IMR-90 (cell line): ENCODE data around the gene TEX2. TPM values are rescaled to one million over a fixed set of nuclear protein-coding genes. Genes with fewer than 3 reads are reported as not detected.

Experiments used
- ATAC-seq: fragments of 200-7000 bp; cut with Tn5 transposase; 2 replicates; pipeline ENCODE4 v1.9.1; 2020; ENCODE audit warnings: low read depth, mild to moderate bottlenecking, moderate library complexity
- BruUV-seq: library from RNA; stranded (reverse); fragments of 400-500 nt; replicated peaks from 2 replicates; lab custom pipeline; 2021; lab: Mats Ljungman, UMichigan
- CTCF ChIA-PET: fragments of 300-600 bp; formaldehyde crosslinking; extraction: SDS; loops from one replicate; lab custom pipeline; 2021; ENCODE audit warnings: antibody characterized with exemption; lab: Yijun Ruan, JAX
- POLR2A ChIA-PET: fragments of 300-600 bp; sonication (Branson Sonifier 250); formaldehyde crosslinking; loops from one replicate; lab custom pipeline; 2022; ENCODE audit warnings: antibody characterized with exemption; ENCODE audit not compliant: unreplicated experiment; lab: Charles Lee
- DNase-seq: peaks from one replicate; pipeline ENCODE4 v3.0.0; 2013
- H2AFZ ChIP-seq: replicated peaks from 2 replicates; pipeline ENCODE3; 2013; ENCODE audit warnings: low read length, mild to moderate bottlenecking; ENCODE audit not compliant: poor library complexity
- H2AK5ac ChIP-seq: 2 replicates; pipeline ENCODE4 v1.6.1; 2013; ENCODE audit warnings: low read depth, low read length, inconsistent platforms
- H2AK9ac ChIP-seq: replicated peaks from 2 replicates; pipeline ENCODE3; 2013; ENCODE audit warnings: mild to moderate bottlenecking, low read depth, low read length, moderate library complexity; ENCODE audit not compliant: poor library complexity
- H2BK120ac ChIP-seq: 2 replicates; pipeline ENCODE4 v1.6.1; 2013; ENCODE audit warnings: low read depth, low read length, inconsistent platforms
- H2BK15ac ChIP-seq: 3 replicates; pipeline ENCODE4 v1.6.1; 2013; ENCODE audit warnings: low read depth, low read length, inconsistent platforms
- H2BK20ac ChIP-seq: 2 replicates; pipeline ENCODE4 v1.6.1; 2013; ENCODE audit warnings: low read depth, mild to moderate bottlenecking, inconsistent platforms, low read length, moderate library complexity
- H2BK5ac ChIP-seq: 2 replicates; pipeline ENCODE4 v1.6.1; 2013; ENCODE audit warnings: mild to moderate bottlenecking, low read depth, low read length, inconsistent platforms; ENCODE audit not compliant: poor library complexity, severe bottlenecking
- H3K14ac ChIP-seq: replicated peaks from 2 replicates; pipeline ENCODE4 v1.6.1; 2013; ENCODE audit warnings: low read depth, low read length, inconsistent platforms
- H3K18ac ChIP-seq: 2 replicates; pipeline ENCODE4 v1.6.1; 2013; ENCODE audit warnings: low read depth, low read length, control low read depth
- H3K23ac ChIP-seq: 2 replicates; pipeline ENCODE4 v1.6.1; 2013; ENCODE audit warnings: low read depth, low read length, inconsistent platforms
- H3K27ac ChIP-seq: 2 replicates; pipeline ENCODE4 v1.5.1; 2013; ENCODE audit warnings: mild to moderate bottlenecking, control low read depth, low read length; ENCODE audit not compliant: insufficient read depth
- H3K27me3 ChIP-seq: 2 replicates; pipeline ENCODE4 v1.6.1; 2013; ENCODE audit warnings: low read length; ENCODE audit not compliant: control insufficient read depth, insufficient read depth
- H3K36me3 ChIP-seq: 2 replicates; pipeline ENCODE4 v1.6.1; 2013; ENCODE audit warnings: low read length, mixed read lengths; ENCODE audit not compliant: control insufficient read depth, insufficient read depth
- H3K4ac ChIP-seq: 2 replicates; pipeline ENCODE4 v1.6.1; 2013; ENCODE audit warnings: low read depth, low read length, inconsistent platforms
- H3K4me1 ChIP-seq: 2 replicates; pipeline ENCODE4 v1.6.1; 2013; ENCODE audit warnings: low read length, mixed read lengths; ENCODE audit not compliant: control insufficient read depth, insufficient read depth
- H3K4me2 ChIP-seq: 2 replicates; pipeline ENCODE4 v1.6.1; 2013; ENCODE audit warnings: low read depth, mild to moderate bottlenecking, control low read depth, low read length, moderate library complexity
- H3K4me3 ChIP-seq: 2 replicates; pipeline ENCODE4 v1.5.1; 2013; ENCODE audit warnings: low read depth, mild to moderate bottlenecking, control low read depth, low read length, moderate library complexity; ENCODE audit not compliant: insufficient read depth
- H3K56ac ChIP-seq: 2 replicates; pipeline ENCODE4 v1.6.1; 2013; ENCODE audit warnings: low read length, inconsistent platforms; ENCODE audit not compliant: insufficient read depth; ENCODE audit errors: extremely low read depth
- H3K79me1 ChIP-seq, 2 experiments: 2 replicates each; pipeline ENCODE4 v1.6.1; 2013; ENCODE audit warnings: low read length in 2 of 2, inconsistent platforms in 1 of 2, low read depth in 1 of 2
- H3K9ac ChIP-seq: 2 replicates; pipeline ENCODE4 v1.6.1; 2013; ENCODE audit warnings: low read depth, low read length, control low read depth
- H3K9me1 ChIP-seq: 2 replicates; pipeline ENCODE4 v1.6.1; 2013; ENCODE audit warnings: low read length, inconsistent platforms; ENCODE audit not compliant: insufficient read depth
- H3K9me3 ChIP-seq: 2 replicates; pipeline ENCODE4 v1.6.1; 2013; ENCODE audit warnings: low read length; ENCODE audit not compliant: control insufficient read depth, insufficient read depth
- H4K20me1 ChIP-seq: 2 replicates; pipeline ENCODE4 v1.6.1; 2013; ENCODE audit warnings: low read length, inconsistent platforms; ENCODE audit not compliant: insufficient read depth
- H4K5ac ChIP-seq: 2 replicates; pipeline ENCODE4 v1.6.1; 2013; ENCODE audit warnings: mild to moderate bottlenecking, low read depth, low read length, control low read depth
- H4K8ac ChIP-seq, 2 experiments: 2 replicates each; pipeline ENCODE4 v1.6.1; 2013; ENCODE audit warnings: low read depth in 2 of 2, low read length in 2 of 2, control low read depth in 1 of 2, inconsistent platforms in 1 of 2
- H4K91ac ChIP-seq: 2 replicates; pipeline ENCODE4 v1.6.1; 2013; ENCODE audit warnings: low read depth, low read length, inconsistent platforms; ENCODE audit not compliant: insufficient read depth
- BHLHE40 ChIP-seq: fragments of 150-350 bp; IDR thresholded peaks from 2 replicates; pipeline ENCODE4 v1.6.1; 2016; ENCODE audit warnings: mild to moderate bottlenecking, low read depth, low read length
- CEBPB ChIP-seq: IDR thresholded peaks from 2 replicates; pipeline ENCODE4 v1.6.1; 2012; ENCODE audit warnings: low read depth, low read length, improper control_type of control experiment
- CHD1 ChIP-seq: IDR thresholded peaks from 2 replicates; pipeline ENCODE4 v1.6.1; 2012; ENCODE audit warnings: low read depth, low read length, improper control_type of control experiment
- CTCF ChIP-seq: conservative IDR thresholded peaks from 2 replicates; pipeline ENCODE4 v1.5.1; 2012; ENCODE audit warnings: mild to moderate bottlenecking, low read depth, low read length, improper control_type of control experiment
- FOS ChIP-seq: fragments of 150-350 bp; IDR thresholded peaks from 2 replicates; pipeline ENCODE4 v1.6.1; 2016; ENCODE audit warnings: low read depth, low read length
- MAFK ChIP-seq: IDR thresholded peaks from 2 replicates; pipeline ENCODE4 v1.6.1; 2012; ENCODE audit warnings: low read depth, low read length, improper control_type of control experiment
- MAZ ChIP-seq: IDR thresholded peaks from 2 replicates; pipeline ENCODE4 v1.6.1; 2012; ENCODE audit warnings: low read depth, mild to moderate bottlenecking, low read length, improper control_type of control experiment, moderate library complexity, borderline replicate concordance
- POLR2A ChIP-seq: IDR thresholded peaks from 2 replicates; pipeline ENCODE4 v1.6.1; 2012; ENCODE audit warnings: mild to moderate bottlenecking, low read depth, low read length
- RAD21 ChIP-seq: IDR thresholded peaks from 2 replicates; pipeline ENCODE4 v1.6.1; 2012; ENCODE audit warnings: low read length, improper control_type of control experiment
- RCOR1 ChIP-seq: IDR thresholded peaks from 2 replicates; pipeline ENCODE4 v1.6.1; 2012; ENCODE audit warnings: mild to moderate bottlenecking, low read length, improper control_type of control experiment; ENCODE audit not compliant: insufficient replicate concordance
- RFX5 ChIP-seq: IDR thresholded peaks from 2 replicates; pipeline ENCODE4 v1.8.0; 2012; ENCODE audit warnings: low read depth, mild to moderate bottlenecking, low read length, moderate library complexity
- SMC3 ChIP-seq: fragments of 150-350 bp; IDR thresholded peaks from 2 replicates; pipeline ENCODE4 v1.6.1; 2016; ENCODE audit warnings: low read depth, mild to moderate bottlenecking, antibody characterized with exemption, low read length, moderate library complexity
- USF2 ChIP-seq: fragments of 150-350 bp; IDR thresholded peaks from 2 replicates; pipeline ENCODE4 v1.6.1; 2017; ENCODE audit warnings: mild to moderate bottlenecking, antibody characterized with exemption, low read length, low read depth
- WGBS, 2 experiments: methylation state at CpG; one replicate each; pipeline versions ENCODE4 v1.1.5 to v1.1.7; 2013; ENCODE audit warnings: missing lambda C conversion rate in 2 of 2; ENCODE audit not compliant: insufficient read length in 1 of 2; ENCODE audit errors: extremely low coverage in 2 of 2; 5-methylcytosine and 5-hydroxymethylcytosine counted together
- dilution Hi-C: fragments of 300-500 bp; cut with HindIII; formaldehyde crosslinking; loops from one replicate; pipeline ENCODE4 v1.14.3; 2018; ENCODE audit warnings: low sequenced_read_pairs; ENCODE audit not compliant: unreplicated experiment
- in situ Hi-C: fragments of 300-500 bp; cut with MboI; formaldehyde crosslinking; loops from 3 replicates; pipeline ENCODE4 v1.14.3; 2019; ENCODE audit warnings: low sequenced_read_pairs, inconsistent platforms, mixed read lengths
- intact Hi-C: fragments of 100-400 bp; cut with micrococcal nuclease; formaldehyde crosslinking; loops from 2 replicates; pipeline ENCODE4 v1.10.0; 2022
- polyA plus RNA-seq, 3 experiments: library from polyadenylated mRNA; depleted of rRNA; stranded (reverse); fragments of >200 nt; gene quantifications; 2 replicates each; pipeline ENCODE4 v1.2.3, GENCODE V29; 2012; ENCODE audit warnings: low replicate concordance in 1 of 3
- total RNA-seq: library from RNA; depleted of rRNA; stranded (reverse); fragments of >200 nt; gene quantifications from 2 replicates; pipeline ENCODE4 v1.2.3, GENCODE V29; 2012
- TF ChIP-seq, protein P1 (sequence below): fragments of 150-350 bp; IDR thresholded peaks from 2 replicates; pipeline ENCODE4 v1.6.1; 2016; ENCODE audit warnings: low read depth, mild to moderate bottlenecking, low read length, moderate library complexity, borderline replicate concordance

TEX2 gene
- total and polyA plus RNA-seq, 2 of the 4 experiments (the other 2 are of a cell fraction) = 18.2 to 21.9 TPM

GRCh38 chr17:64229815-64230728 lies 33.0 kb downstream of the TEX2 start:
- Histone ChIP-seq H3K4me3 (no peak overlapping the region), H3K23ac (peak overlapping the region; percentile 68), H2BK5ac (peak overlapping the region; percentile 96), H4K5ac (peak overlapping the region; percentile 93), H3K9me1 (peaks cover 17% of the 10 kb centered on the region), H3K9ac (no peak overlapping the region), H2BK20ac (peak overlapping the region; percentile 90), H3K56ac (peak overlapping the region; percentile 54), H3K4me2 (peak overlapping the region; percentile 27; the same call in 1 of the 2 replicates), H2BK120ac (peak overlapping the region; percentile 89), H4K8ac (peak overlapping the region; percentile 84 to 92), H3K27ac (peak overlapping the region; percentile 96), H2AFZ (peak overlapping the region; percentile 70), H2AK9ac (peak overlapping the region; percentile 56), H3K18ac (peak overlapping the region; percentile 96), H3K4me1 (peaks cover 14% of the 10 kb centered on the region), H3K79me1 (peaks cover 34 to 53% of the 10 kb centered on the region in 2 experiments), H3K9me3 (no peaks in the 10 kb centered on the region), H2AK5ac (peak overlapping the region; percentile 87), H4K20me1 (peaks cover 4% of the 10 kb centered on the region), H2BK15ac (peak overlapping the region; percentile 96), H4K91ac (peak overlapping the region; percentile 72), H3K4ac (peak overlapping the region; percentile 90), H3K36me3 (no peaks in the 10 kb centered on the region), H3K27me3 (no peaks in the 10 kb centered on the region), H3K14ac (peak overlapping the region; percentile 77)
- DNase-seq = no peak
- CTCF ChIA-PET = interaction anchor here (0.7 to 2.1 kb wide), 4 partner anchors 10 to 32 kb away, joined by 3 to 7 read pairs (median 3); no protein-coding TSS in a partner anchor
- WGBS, 2 experiments = 86% methylated on average over 2 of the region's 8 CpGs; no CpG with 5 or more reads in 1 of the 2 experiments
- dilution Hi-C loops (no loop called here), in situ Hi-C loops (no loop called here), intact Hi-C loops (loop anchor here (2.0 kb wide), 1 partner anchor 53 kb away; no protein-coding TSS in a partner anchor)
- POLR2A ChIA-PET = no interaction called here
- ATAC-seq = no peak
- BruUV-seq = no TSS peak
- TF ChIP-seq BHLHE40 = no peak
- TF ChIP-seq RFX5 = no peak
- TF ChIP-seq USF2 = no peak
- TF ChIP-seq, protein P1, sequence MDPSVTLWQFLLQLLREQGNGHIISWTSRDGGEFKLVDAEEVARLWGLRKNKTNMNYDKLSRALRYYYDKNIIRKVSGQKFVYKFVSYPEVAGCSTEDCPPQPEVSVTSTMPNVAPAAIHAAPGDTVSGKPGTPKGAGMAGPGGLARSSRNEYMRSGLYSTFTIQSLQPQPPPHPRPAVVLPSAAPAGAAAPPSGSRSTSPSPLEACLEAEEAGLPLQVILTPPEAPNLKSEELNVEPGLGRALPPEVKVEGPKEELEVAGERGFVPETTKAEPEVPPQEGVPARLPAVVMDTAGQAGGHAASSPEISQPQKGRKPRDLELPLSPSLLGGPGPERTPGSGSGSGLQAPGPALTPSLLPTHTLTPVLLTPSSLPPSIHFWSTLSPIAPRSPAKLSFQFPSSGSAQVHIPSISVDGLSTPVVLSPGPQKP = no peak
- no peak for TF ChIP-seq RCOR1
- no peak for TF ChIP-seq CEBPB
- no peak for TF ChIP-seq CHD1
- TF ChIP-seq MAZ = no peak
- TF ChIP-seq FOS = no peak
- no peak for TF ChIP-seq RAD21
- TF ChIP-seq CTCF = no peak
- no peak for TF ChIP-seq SMC3
- no peak for TF ChIP-seq MAFK
- no peak for TF ChIP-seq POLR2A
